ENCODE results near the gene NUMB.
A peak's percentile ranks its signal among the peaks of the same experiment; 100 is the strongest.
"Not testable (repeated sequence)": the region's sequence is repeated elsewhere in the genome, so short reads cannot be mapped to it uniquely, and the experiment has no call there.

NUMB gene

GRCh38 chr14:73344319-73344718 is 114.0 kb downstream of the NUMB start:
- no peak for DNase-seq

- DNase-seq: no peak
Measured at GRCh38 chr14:73342670-73343069, 115.7 kb downstream of the NUMB start.

- no peak for DNase-seq
Measured at GRCh38 chr14:73339846-73340595, 118.3 kb downstream of the NUMB start.

GRCh38 chr14:73339206-73339605 is 119.1 kb downstream of the NUMB start:
- no peak for DNase-seq

GRCh38 chr14:73338551-73338950 is 119.8 kb downstream of the NUMB start:
- DNase-seq: no peak

- DNase-seq: no peak
Measured at GRCh38 chr14:73333031-73333430, 125.3 kb downstream of the NUMB start.

- DNase-seq: no peak
Measured at GRCh38 chr14:73325630-73326299, 132.6 kb downstream of the NUMB start.

- DNase-seq: no peak
Measured at GRCh38 chr14:73325063-73325462, 133.3 kb downstream of the NUMB start.

- no peak for DNase-seq
Measured at GRCh38 chr14:73324533-73324932, 133.8 kb downstream of the NUMB start.

- DNase-seq: no peak
Measured at GRCh38 chr14:73323896-73324399, 134.4 kb downstream of the NUMB start.

GRCh38 chr14:73313151-73313550 is 145.2 kb downstream of the NUMB start:
- DNase-seq: no peak

GRCh38 chr14:73312687-73313086 is 145.7 kb downstream of the NUMB start:
- DNase-seq: no peak

GRCh38 chr14:73311708-73312030 is 146.7 kb downstream of the NUMB start:
- no peak for DNase-seq

- DNase-seq: not testable (repeated sequence)
Measured at GRCh38 chr14:73309207-73309606, 149.1 kb downstream of the NUMB start.

- DNase-seq: no peak
Measured at GRCh38 chr14:73307261-73307660, 151.1 kb downstream of the NUMB start.

GRCh38 chr14:73305499-73305898 is 152.8 kb downstream of the NUMB start:
- no peak for DNase-seq

GRCh38 chr14:73295198-73295796 is 163.0 kb downstream of the NUMB start:
- DNase-seq: peak in 1 of 2 experiments; percentile 20

GRCh38 chr14:73293782-73294781 is 164.3 kb downstream of the NUMB start:
- DNase-seq: no peak

- no peak for DNase-seq
Measured at GRCh38 chr14:73290279-73290678, 168.1 kb downstream of the NUMB start.

- no peak for DNase-seq
Measured at GRCh38 chr14:73289729-73290128, 168.6 kb downstream of the NUMB start.

- DNase-seq: no peak
Measured at GRCh38 chr14:73289308-73289707, 169.0 kb downstream of the NUMB start.

GRCh38 chr14:73287071-73287470 is 171.3 kb downstream of the NUMB start:
- no peak for DNase-seq

- no peak for DNase-seq
Measured at GRCh38 chr14:73286598-73286997, 171.7 kb downstream of the NUMB start.
